Common myeloid progenitor, CD34-positive (primary cell): ENCODE data around the gene ULK1.
"Not testable (repeated sequence)": the region's sequence is repeated elsewhere in the genome, so short reads cannot be mapped to it uniquely, and the experiment has no call there.

Experiments
- CTCF ChIA-PET: fragments of 350-600 bp; sonication (Branson Sonifier 250); formaldehyde crosslinking; loops from one replicate; lab custom pipeline; 2021; ENCODE audit warnings: antibody characterized with exemption; lab: Charles Lee
- POLR2A ChIA-PET: fragments of 350-600 bp; sonication (Branson Sonifier 250); formaldehyde crosslinking; loops from one replicate; lab custom pipeline; 2021; ENCODE audit warnings: antibody characterized with exemption; lab: Charles Lee
- DNase-seq, 3 donors: peaks; one replicate each; pipeline versions ENCODE4 v3.0.0 to v3.0.0-alpha.2; 2013
- H3K27ac ChIP-seq, 2 experiments: 1 replicate in 1 of 2; 2 replicates in 1 of 2; pipeline ENCODE4 v1.7.0; 2013; ENCODE audit warnings: inconsistent platforms in 2 of 2, low read length in 2 of 2, mild to moderate bottlenecking in 2 of 2, low read depth in 1 of 2, moderate library complexity in 1 of 2; ENCODE audit not compliant: severe bottlenecking in 2 of 2, insufficient read depth in 1 of 2, poor library complexity in 1 of 2
- H3K27me3 ChIP-seq, 5 experiments: replicated peaks in 2 of 5; 1 replicate in 3 of 5; 2 replicates in 2 of 5; pipeline versions ENCODE4 v1.6.1 to v1.7.0; 2013; ENCODE audit warnings: low read length in 4 of 5, mild to moderate bottlenecking in 2 of 5, moderate library complexity in 2 of 5, inconsistent platforms in 1 of 5; ENCODE audit not compliant: insufficient read depth in 5 of 5, control insufficient read depth in 4 of 5
- H3K36me3 ChIP-seq, 4 experiments: 1 replicate in 2 of 4; 2 replicates in 2 of 4; pipeline versions ENCODE4 v1.6.1 to v1.7.0; 2013; ENCODE audit warnings: low read length in 3 of 4, control low read depth in 1 of 4, mild to moderate bottlenecking in 1 of 4; ENCODE audit not compliant: control insufficient read depth in 4 of 4, insufficient read depth in 4 of 4
- H3K4me1 ChIP-seq, 4 experiments: 1 replicate in 3 of 4; 2 replicates in 1 of 4; pipeline versions ENCODE4 v1.6.1 to v1.7.1; 2013; ENCODE audit warnings: low read length in 3 of 4, mild to moderate bottlenecking in 3 of 4, control low read depth in 1 of 4, inconsistent platforms in 1 of 4, moderate library complexity in 1 of 4; ENCODE audit not compliant: control insufficient read depth in 4 of 4, insufficient read depth in 4 of 4; ENCODE audit errors: control extremely low read depth in 1 of 4
- H3K4me3 ChIP-seq, 7 experiments: 1 replicate in 4 of 7; 2 replicates in 3 of 7; pipeline versions ENCODE4 v1.5.1 to v1.7.0; 2013; ENCODE audit warnings: mild to moderate bottlenecking in 7 of 7, low read length in 6 of 7, moderate library complexity in 6 of 7, inconsistent platforms in 2 of 7, low read depth in 2 of 7, control low read depth in 1 of 7; ENCODE audit not compliant: insufficient read depth in 4 of 7, control insufficient read depth in 1 of 7; ENCODE audit errors: extremely low read depth in 1 of 7
- H3K9me3 ChIP-seq, 5 experiments: 1 replicate in 4 of 5; 2 replicates in 1 of 5; pipeline versions ENCODE4 v1.6.1 to v1.7.1; 2013; ENCODE audit warnings: low read length in 4 of 5, mild to moderate bottlenecking in 2 of 5, inconsistent platforms in 1 of 5, low read depth in 1 of 5, moderate library complexity in 1 of 5; ENCODE audit not compliant: control insufficient read depth in 4 of 5, insufficient read depth in 2 of 5; ENCODE audit errors: control extremely low read depth in 1 of 5
- WGBS: methylation state at CpG from one replicate; pipeline ENCODE4 v1.1.5; 2013; ENCODE audit not compliant: insufficient coverage; 5-methylcytosine and 5-hydroxymethylcytosine counted together

Gene ULK1

GRCh38 chr12:131867891-131868675, 26.3 kb upstream of the ULK1 start:
- Histone ChIP-seq H3K4me1 (peaks cover 0 to 9% (median 0%) of the 10 kb centered on the region in 4 experiments), H3K4me3 (no peak overlapping the region), H3K27me3 (no peaks in the 10 kb centered on the region), H3K27ac (no peak overlapping the region), H3K9me3 (no peaks in the 10 kb centered on the region), H3K36me3 (no peaks in the 10 kb centered on the region)
- ChIA-PET POLR2A (no interaction called here), CTCF (no interaction called here)
- WGBS: 95% methylated on average over 24 of the region's 28 CpGs
- DNase-seq: no peak

GRCh38 chr12:131869871-131870418, 24.5 kb upstream of the ULK1 start:
- whole genome bisulfite sequencing: 95% methylated on average over 13 of the region's 16 CpGs
- Histone ChIP-seq H3K9me3 (peaks cover 0 to 5% (median 0%) of the 10 kb centered on the region in 5 experiments), H3K27ac (no peak overlapping the region), H3K36me3 (no peaks in the 10 kb centered on the region), H3K4me1 (no peaks in the 10 kb centered on the region), H3K4me3 (no peak overlapping the region), H3K27me3 (no peaks in the 10 kb centered on the region)
- no peak for DNase-seq
- ChIA-PET POLR2A (no interaction called here), CTCF (no interaction called here)

- POLR2A ChIA-PET: no interaction called here
- 96% methylated on average over 6 of the region's 6 CpGs for WGBS
Measured at GRCh38 chr12:131871677-131872076, 22.7 kb upstream of the ULK1 start.

GRCh38 chr12:131872154-131873051, 22.0 kb upstream of the ULK1 start:
- no peaks in the 10 kb centered on the region for H3K4me1 ChIP-seq
- 93% methylated on average over 18 of the region's 21 CpGs for WGBS
- DNase-seq: no peak
- H3K36me3 ChIP-seq: no peaks in the 10 kb centered on the region
- H3K27ac ChIP-seq: no peak overlapping the region
- H3K9me3 ChIP-seq: peaks cover 0 to 5% (median 0%) of the 10 kb centered on the region in 5 experiments
- ChIA-PET CTCF (interaction anchor here (1.6 kb wide), 1 partner anchor 25 kb away, joined by 4 read pairs; no protein-coding TSS in a partner anchor), POLR2A (no interaction called here)
- H3K4me3 ChIP-seq: no peak overlapping the region
- H3K27me3 ChIP-seq: no peaks in the 10 kb centered on the region

More at GRCh38 chr12:131871677-131872076, 22.7 kb upstream of the ULK1 start:
- Histone ChIP-seq H3K27ac (no peak overlapping the region), H3K27me3 (no peaks in the 10 kb centered on the region), H3K9me3 (peaks cover 0 to 5% (median 0%) of the 10 kb centered on the region in 5 experiments), H3K4me1 (no peaks in the 10 kb centered on the region), H3K4me3 (no peak overlapping the region), H3K36me3 (no peaks in the 10 kb centered on the region)
- no peak for DNase-seq
- CTCF ChIA-PET: no interaction called here

GRCh38 chr12:131873293-131873692, 21.1 kb upstream of the ULK1 start:
- H3K4me1 ChIP-seq: no peaks in the 10 kb centered on the region
- no peak for DNase-seq
- ChIA-PET CTCF (interaction anchor here (1.6 kb wide), 1 partner anchor 25 kb away, joined by 4 read pairs; no protein-coding TSS in a partner anchor), POLR2A (no interaction called here)
- WGBS: 97% methylated on average over 20 of the region's 21 CpGs
- peaks cover 0 to 5% (median 0%) of the 10 kb centered on the region in 5 experiments for H3K9me3 ChIP-seq
- H3K27ac ChIP-seq: no peak overlapping the region
- no peaks in the 10 kb centered on the region for H3K36me3 ChIP-seq
- no peak overlapping the region for H3K4me3 ChIP-seq
- H3K27me3 ChIP-seq: no peaks in the 10 kb centered on the region

- H3K27me3 ChIP-seq, H3K36me3 ChIP-seq, H3K27ac ChIP-seq, H3K9me3 ChIP-seq, CTCF ChIA-PET, H3K4me3 ChIP-seq, POLR2A ChIA-PET, DNase-seq, H3K4me1 ChIP-seq: not testable (repeated sequence)
- WGBS: 83% methylated on average over 3 of the region's 6 CpGs
Measured at GRCh38 chr12:131874972-131875371, 19.4 kb upstream of the ULK1 start.
